Liver (tissue), 3 donors: ENCODE data around the gene SPO11.

ENCODE experiments used
- EGR1 ChIP-seq, 2 donors: IDR thresholded peaks; 2 replicates each; pipeline ENCODE4 v1.6.1; 2016 to 2018; ENCODE audit warnings: antibody characterized with exemption in 2 of 2, low read depth in 2 of 2
- FOXA1 ChIP-seq: IDR thresholded peaks from 2 replicates; pipeline ENCODE4 v1.6.1; 2016; ENCODE audit warnings: antibody characterized with exemption
- GABPA ChIP-seq, 2 donors: IDR thresholded peaks in 1 of 2; conservative IDR thresholded peaks in 1 of 2; 2 replicates each; pipeline ENCODE4 v1.6.1; 2016; ENCODE audit warnings: antibody characterized with exemption in 2 of 2, mild to moderate bottlenecking in 1 of 2, moderate library complexity in 1 of 2
- JUND ChIP-seq, 2 donors: IDR thresholded peaks; 2 replicates each; pipeline ENCODE4 v1.6.1; 2016; ENCODE audit warnings: antibody characterized with exemption in 2 of 2
- RAD21 ChIP-seq, 2 donors: IDR thresholded peaks; 2 replicates each; pipeline ENCODE4 v1.6.1; 2016; ENCODE audit warnings: antibody characterized with exemption in 2 of 2, mild to moderate bottlenecking in 2 of 2
- RXRA ChIP-seq, 2 donors: IDR thresholded peaks; 2 replicates each; pipeline ENCODE4 v1.6.1; 2017 to 2018; ENCODE audit warnings: antibody characterized with exemption in 2 of 2, mild to moderate bottlenecking in 1 of 2
- SP1 ChIP-seq: IDR thresholded peaks from 2 replicates; pipeline ENCODE4 v1.6.1; 2018; ENCODE audit warnings: antibody characterized with exemption, mild to moderate bottlenecking
- TAF1 ChIP-seq: conservative IDR thresholded peaks from 2 replicates; pipeline ENCODE4 v1.6.1; 2016; ENCODE audit warnings: antibody characterized with exemption, mild to moderate bottlenecking
- YY1 ChIP-seq: IDR thresholded peaks from 2 replicates; pipeline ENCODE4 v1.6.1; 2016; ENCODE audit warnings: antibody characterized with exemption, mild to moderate bottlenecking
- TF ChIP-seq, protein P1 (sequence below): fragments of 150-350 bp; IDR thresholded peaks from 2 replicates; pipeline ENCODE4 v1.5.1; 2017; ENCODE audit warnings: improper control_type of control experiment, low read depth, low read length; ENCODE audit not compliant: missing input control
- TF ChIP-seq, protein P2 (sequence below): IDR thresholded peaks from 2 replicates; pipeline ENCODE4 v1.6.1; 2016; ENCODE audit warnings: antibody characterized with exemption
- TF ChIP-seq, protein P3 (sequence below): IDR thresholded peaks from 2 replicates; pipeline ENCODE4 v1.6.1; 2016; ENCODE audit warnings: antibody characterized with exemption
- TF ChIP-seq, protein P4 (sequence below): IDR thresholded peaks from 2 replicates; pipeline ENCODE4 v1.6.1; 2016; ENCODE audit warnings: antibody characterized with exemption
- TF ChIP-seq, protein P5 (sequence below): IDR thresholded peaks from 2 replicates; pipeline ENCODE4 v1.6.1; 2016; ENCODE audit warnings: antibody characterized with exemption, mild to moderate bottlenecking
- donor health status: healthy.
- donor health status: healthy.

DNA sequence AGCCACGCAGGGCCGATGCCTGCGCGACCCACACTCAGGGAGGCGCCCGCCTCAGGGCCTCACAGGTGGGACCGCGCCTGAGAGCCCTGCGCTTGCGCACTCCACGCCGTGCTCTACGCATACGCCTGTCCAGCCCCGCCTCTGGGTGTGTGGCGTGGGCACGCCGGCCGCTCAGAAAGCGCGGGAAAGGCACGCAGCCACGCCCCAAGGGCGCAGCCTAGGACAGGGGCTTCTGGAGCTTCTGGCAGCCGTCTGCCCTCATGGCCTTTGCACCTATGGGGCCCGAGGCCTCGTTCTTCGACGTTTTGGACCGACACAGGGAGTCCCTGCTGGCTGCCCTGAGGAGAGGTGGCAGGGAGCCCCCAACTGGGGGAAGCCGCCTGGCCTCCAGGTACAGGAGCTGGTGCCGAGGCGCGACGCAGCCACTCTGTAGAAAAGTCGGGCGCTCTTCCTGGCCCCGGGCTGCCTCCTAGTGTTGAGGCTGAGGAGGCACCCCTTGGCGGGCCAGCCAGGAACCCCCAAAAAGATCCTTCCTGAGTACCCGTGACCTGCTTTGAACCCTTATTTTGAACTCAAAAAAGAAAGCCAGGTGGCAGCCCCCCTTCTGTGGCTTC is at the start of gene SPO11:
- TF ChIP-seq YY1, result no peak
- TF ChIP-seq, protein P1, sequence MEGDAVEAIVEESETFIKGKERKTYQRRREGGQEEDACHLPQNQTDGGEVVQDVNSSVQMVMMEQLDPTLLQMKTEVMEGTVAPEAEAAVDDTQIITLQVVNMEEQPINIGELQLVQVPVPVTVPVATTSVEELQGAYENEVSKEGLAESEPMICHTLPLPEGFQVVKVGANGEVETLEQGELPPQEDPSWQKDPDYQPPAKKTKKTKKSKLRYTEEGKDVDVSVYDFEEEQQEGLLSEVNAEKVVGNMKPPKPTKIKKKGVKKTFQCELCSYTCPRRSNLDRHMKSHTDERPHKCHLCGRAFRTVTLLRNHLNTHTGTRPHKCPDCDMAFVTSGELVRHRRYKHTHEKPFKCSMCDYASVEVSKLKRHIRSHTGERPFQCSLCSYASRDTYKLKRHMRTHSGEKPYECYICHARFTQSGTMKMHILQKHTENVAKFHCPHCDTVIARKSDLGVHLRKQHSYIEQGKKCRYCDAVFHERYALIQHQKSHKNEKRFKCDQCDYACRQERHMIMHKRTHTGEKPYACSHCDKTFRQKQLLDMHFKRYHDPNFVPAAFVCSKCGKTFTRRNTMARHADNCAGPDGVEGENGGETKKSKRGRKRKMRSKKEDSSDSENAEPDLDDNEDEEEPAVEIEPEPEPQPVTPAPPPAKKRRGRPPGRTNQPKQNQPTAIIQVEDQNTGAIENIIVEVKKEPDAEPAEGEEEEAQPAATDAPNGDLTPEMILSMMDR, result no peak
- no peak for TF ChIP-seq FOXA1
- no peak for TF ChIP-seq EGR1 (IDR thresholded peaks at IDR 0.05; ENCODE audit: low read depth in 2 of 2)
- TF ChIP-seq SP1, result no peak
- no peak for TF ChIP-seq TAF1
- TF ChIP-seq RAD21 (IDR thresholded peaks at IDR 0.05), result no peak
- TF ChIP-seq RXRA (IDR thresholded peaks at IDR 0.05), result no peak
- TF ChIP-seq, protein P2, sequence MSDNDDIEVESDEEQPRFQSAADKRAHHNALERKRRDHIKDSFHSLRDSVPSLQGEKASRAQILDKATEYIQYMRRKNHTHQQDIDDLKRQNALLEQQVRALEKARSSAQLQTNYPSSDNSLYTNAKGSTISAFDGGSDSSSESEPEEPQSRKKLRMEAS, result no peak
- no peak for TF ChIP-seq GABPA (IDR thresholded peaks at IDR 0.05 in 1 of 2, conservative IDR thresholded peaks at IDR 0.05 in 1 of 2)
- TF ChIP-seq, protein P3, sequence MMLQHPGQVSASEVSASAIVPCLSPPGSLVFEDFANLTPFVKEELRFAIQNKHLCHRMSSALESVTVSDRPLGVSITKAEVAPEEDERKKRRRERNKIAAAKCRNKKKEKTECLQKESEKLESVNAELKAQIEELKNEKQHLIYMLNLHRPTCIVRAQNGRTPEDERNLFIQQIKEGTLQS, result no peak
- TF ChIP-seq, protein P4, sequence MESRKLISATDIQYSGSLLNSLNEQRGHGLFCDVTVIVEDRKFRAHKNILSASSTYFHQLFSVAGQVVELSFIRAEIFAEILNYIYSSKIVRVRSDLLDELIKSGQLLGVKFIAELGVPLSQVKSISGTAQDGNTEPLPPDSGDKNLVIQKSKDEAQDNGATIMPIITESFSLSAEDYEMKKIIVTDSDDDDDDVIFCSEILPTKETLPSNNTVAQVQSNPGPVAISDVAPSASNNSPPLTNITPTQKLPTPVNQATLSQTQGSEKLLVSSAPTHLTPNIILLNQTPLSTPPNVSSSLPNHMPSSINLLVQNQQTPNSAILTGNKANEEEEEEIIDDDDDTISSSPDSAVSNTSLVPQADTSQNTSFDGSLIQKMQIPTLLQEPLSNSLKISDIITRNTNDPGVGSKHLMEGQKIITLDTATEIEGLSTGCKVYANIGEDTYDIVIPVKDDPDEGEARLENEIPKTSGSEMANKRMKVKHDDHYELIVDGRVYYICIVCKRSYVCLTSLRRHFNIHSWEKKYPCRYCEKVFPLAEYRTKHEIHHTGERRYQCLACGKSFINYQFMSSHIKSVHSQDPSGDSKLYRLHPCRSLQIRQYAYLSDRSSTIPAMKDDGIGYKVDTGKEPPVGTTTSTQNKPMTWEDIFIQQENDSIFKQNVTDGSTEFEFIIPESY, result no peak
- no peak for TF ChIP-seq JUND (IDR thresholded peaks at IDR 0.05)
- TF ChIP-seq, protein P5, sequence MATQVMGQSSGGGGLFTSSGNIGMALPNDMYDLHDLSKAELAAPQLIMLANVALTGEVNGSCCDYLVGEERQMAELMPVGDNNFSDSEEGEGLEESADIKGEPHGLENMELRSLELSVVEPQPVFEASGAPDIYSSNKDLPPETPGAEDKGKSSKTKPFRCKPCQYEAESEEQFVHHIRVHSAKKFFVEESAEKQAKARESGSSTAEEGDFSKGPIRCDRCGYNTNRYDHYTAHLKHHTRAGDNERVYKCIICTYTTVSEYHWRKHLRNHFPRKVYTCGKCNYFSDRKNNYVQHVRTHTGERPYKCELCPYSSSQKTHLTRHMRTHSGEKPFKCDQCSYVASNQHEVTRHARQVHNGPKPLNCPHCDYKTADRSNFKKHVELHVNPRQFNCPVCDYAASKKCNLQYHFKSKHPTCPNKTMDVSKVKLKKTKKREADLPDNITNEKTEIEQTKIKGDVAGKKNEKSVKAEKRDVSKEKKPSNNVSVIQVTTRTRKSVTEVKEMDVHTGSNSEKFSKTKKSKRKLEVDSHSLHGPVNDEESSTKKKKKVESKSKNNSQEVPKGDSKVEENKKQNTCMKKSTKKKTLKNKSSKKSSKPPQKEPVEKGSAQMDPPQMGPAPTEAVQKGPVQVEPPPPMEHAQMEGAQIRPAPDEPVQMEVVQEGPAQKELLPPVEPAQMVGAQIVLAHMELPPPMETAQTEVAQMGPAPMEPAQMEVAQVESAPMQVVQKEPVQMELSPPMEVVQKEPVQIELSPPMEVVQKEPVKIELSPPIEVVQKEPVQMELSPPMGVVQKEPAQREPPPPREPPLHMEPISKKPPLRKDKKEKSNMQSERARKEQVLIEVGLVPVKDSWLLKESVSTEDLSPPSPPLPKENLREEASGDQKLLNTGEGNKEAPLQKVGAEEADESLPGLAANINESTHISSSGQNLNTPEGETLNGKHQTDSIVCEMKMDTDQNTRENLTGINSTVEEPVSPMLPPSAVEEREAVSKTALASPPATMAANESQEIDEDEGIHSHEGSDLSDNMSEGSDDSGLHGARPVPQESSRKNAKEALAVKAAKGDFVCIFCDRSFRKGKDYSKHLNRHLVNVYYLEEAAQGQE, result no peak
